Measurements from ENCODE around the gene NDFIP1.
"Not testable (repeated sequence)": the region's sequence is repeated elsewhere in the genome, so short reads cannot be mapped to it uniquely, and the experiment has no call there.

GRCh38 chr5:142088855-142089479 is 19.6 kb upstream of the NDFIP1 start:
- not testable (repeated sequence) for TF ChIP-seq ZNF280D (tag by site-specific recombination; IDR thresholded peaks at IDR 0.05); ZNF600 (tag by site-specific recombination; IDR thresholded peaks at IDR 0.05); ZNF549 (tag by site-specific recombination; IDR thresholded peaks at IDR 0.05); CTCF (tag by site-specific recombination; IDR thresholded peaks at IDR 0.05); ZNF449 (tag by site-specific recombination; IDR thresholded peaks at IDR 0.05); GLI2 (tag by site-specific recombination; IDR thresholded peaks at IDR 0.05; ENCODE audit: borderline replicate concordance, low read depth); ZNF423 (tag by site-specific recombination; IDR thresholded peaks at IDR 0.05); ZNF398 (tag by site-specific recombination; IDR thresholded peaks at IDR 0.05); ZNF10 (tag by site-specific recombination; IDR thresholded peaks at IDR 0.05); ZNF501 (tag by site-specific recombination; IDR thresholded peaks at IDR 0.05); ATF2 (tag by site-specific recombination; IDR thresholded peaks at IDR 0.05; ENCODE audit: low read depth)

All from HEK293 (cell line).